Spleen (tissue), 7 donors: ENCODE results near the gene ACOXL.

Source experiments
- POLR2A ChIP-seq, 3 donors: fragments of 450-650 bp; IDR thresholded peaks; one replicate each; pipeline ENCODE4 v1.5.1; 2017; ENCODE audit warnings: antibody characterized with exemption in 3 of 3, mild to moderate bottlenecking in 1 of 3
- POLR2AphosphoS5 ChIP-seq, 3 donors: sonication (generic); formaldehyde crosslinking; IDR thresholded peaks; one replicate each; pipeline ENCODE4 v1.5.1; 2017; ENCODE audit warnings: antibody characterized with exemption in 3 of 3
- TF ChIP-seq, protein P1 (sequence below), 11 experiments: fragments of 200-600 bp in 7 of 11; fragments of 450-650 bp in 4 of 11; sonication (generic) in 4 of 11; IDR thresholded peaks in 8 of 11; conservative IDR thresholded peaks in 3 of 11; 1 replicate in 7 of 11; 2 replicates in 4 of 11; pipeline versions ENCODE4 v1.4.0 to v1.8.0; 2016 to 2021; ENCODE audit warnings: antibody characterized with exemption in 11 of 11, inconsistent platforms in 4 of 11, mild to moderate bottlenecking in 1 of 11
- donor health status: DM: no; HTN: no; CAD: no; lungs with moderate emphysema.
- donor health status: DM: no; HTN: no; CAD: no.
- donor health status: DM: no; HTN: no; CAD: no.

DNA sequence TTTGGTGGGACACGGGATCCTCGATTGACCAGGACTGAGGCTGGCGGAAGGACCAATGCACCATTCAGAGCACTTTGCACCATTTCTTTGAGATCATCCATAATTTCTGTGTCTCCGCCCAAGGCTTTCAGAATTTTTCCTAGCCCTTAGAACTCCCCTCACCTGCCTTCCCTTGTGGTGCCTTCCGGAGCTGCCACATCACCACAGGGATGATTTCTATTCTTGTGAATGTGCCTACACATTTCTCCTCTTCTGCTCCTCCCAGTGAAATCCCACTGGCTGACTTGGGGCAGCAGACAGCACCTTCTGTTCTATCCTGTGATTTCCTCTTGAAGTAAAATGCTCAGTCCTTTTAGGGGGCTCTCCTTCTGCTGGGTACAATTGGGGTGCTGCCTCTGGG, 11.2 kb downstream of the ACOXL start:
- TF ChIP-seq, protein P1, sequence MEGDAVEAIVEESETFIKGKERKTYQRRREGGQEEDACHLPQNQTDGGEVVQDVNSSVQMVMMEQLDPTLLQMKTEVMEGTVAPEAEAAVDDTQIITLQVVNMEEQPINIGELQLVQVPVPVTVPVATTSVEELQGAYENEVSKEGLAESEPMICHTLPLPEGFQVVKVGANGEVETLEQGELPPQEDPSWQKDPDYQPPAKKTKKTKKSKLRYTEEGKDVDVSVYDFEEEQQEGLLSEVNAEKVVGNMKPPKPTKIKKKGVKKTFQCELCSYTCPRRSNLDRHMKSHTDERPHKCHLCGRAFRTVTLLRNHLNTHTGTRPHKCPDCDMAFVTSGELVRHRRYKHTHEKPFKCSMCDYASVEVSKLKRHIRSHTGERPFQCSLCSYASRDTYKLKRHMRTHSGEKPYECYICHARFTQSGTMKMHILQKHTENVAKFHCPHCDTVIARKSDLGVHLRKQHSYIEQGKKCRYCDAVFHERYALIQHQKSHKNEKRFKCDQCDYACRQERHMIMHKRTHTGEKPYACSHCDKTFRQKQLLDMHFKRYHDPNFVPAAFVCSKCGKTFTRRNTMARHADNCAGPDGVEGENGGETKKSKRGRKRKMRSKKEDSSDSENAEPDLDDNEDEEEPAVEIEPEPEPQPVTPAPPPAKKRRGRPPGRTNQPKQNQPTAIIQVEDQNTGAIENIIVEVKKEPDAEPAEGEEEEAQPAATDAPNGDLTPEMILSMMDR (IDR thresholded peaks at IDR 0.05 in 8 of 11, conservative IDR thresholded peaks at IDR 0.05 in 3 of 11) = no peak
- TF ChIP-seq POLR2AphosphoS5 (IDR thresholded peaks at IDR 0.05) (no peak), POLR2A (IDR thresholded peaks at IDR 0.05) (no peak)
